Measurements from ENCODE around the gene CNTN4.

Gene CNTN4

DNA sequence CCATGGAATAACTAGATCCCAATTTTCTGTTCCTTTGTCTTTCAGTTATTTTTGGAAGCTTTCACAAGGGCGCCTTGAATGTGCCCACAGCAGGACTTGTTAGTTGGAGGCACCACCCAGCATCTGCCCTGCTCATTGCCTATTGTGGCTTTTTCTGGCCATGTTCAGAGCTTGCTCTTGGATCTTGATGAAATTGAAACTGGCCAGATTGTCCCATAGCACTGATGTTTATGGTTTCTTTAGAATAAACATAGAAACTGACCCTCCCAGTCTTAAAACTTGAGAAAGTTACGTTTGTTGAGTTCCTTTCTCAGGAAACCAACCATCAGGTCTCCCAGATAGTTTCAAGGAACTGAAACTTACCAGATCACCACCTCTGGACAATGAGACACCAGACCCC is 536.8 kb downstream of the CNTN4 start:
- Histone ChIP-seq H3K27me3 (replicated peaks) (no peaks in the 10 kb centered on the region), H3K27ac (no peak overlapping the region), H3K4me3 (ENCODE audit: low read depth, low read length) (no peak overlapping the region), H3K36me3 (replicated peaks) (no peaks in the 10 kb centered on the region)
- no peak for DNase-seq
- no peak for TF ChIP-seq CTCF (IDR thresholded peaks at IDR 0.05; ENCODE audit: low read depth, low read length, missing control alignments)
- in situ Hi-C loops (cut with HindIII; ENCODE audit: low pct_ligation_motif_present, low sequenced_read_pairs) = no loop called here

- H3K27ac ChIP-seq = no peak overlapping the region
Observed at GRCh38 chr3:2643606-2644005, 544.9 kb downstream of the CNTN4 start.

GRCh38 chr3:2645001-2645400 is 546.3 kb downstream of the CNTN4 start:
- DNase-seq = no peak
- in situ Hi-C loops (cut with HindIII; ENCODE audit: low pct_ligation_motif_present, low sequenced_read_pairs) = no loop called here
- no peak overlapping the region for H3K4me3 ChIP-seq (ENCODE audit: low read depth, low read length)
- H3K36me3 ChIP-seq (replicated peaks) = no peaks in the 10 kb centered on the region
- no peaks in the 10 kb centered on the region for H3K27me3 ChIP-seq (replicated peaks)
- TF ChIP-seq CTCF (IDR thresholded peaks at IDR 0.05; ENCODE audit: low read depth, low read length, missing control alignments) = no peak
- H3K27ac ChIP-seq = no peak overlapping the region

More at GRCh38 chr3:2643606-2644005, 544.9 kb downstream of the CNTN4 start:
- DNase-seq = no peak
- Histone ChIP-seq H3K27me3 (replicated peaks) (no peaks in the 10 kb centered on the region), H3K4me3 (ENCODE audit: low read depth, low read length) (no peak overlapping the region), H3K36me3 (replicated peaks) (no peaks in the 10 kb centered on the region)
- in situ Hi-C loops (cut with HindIII; ENCODE audit: low pct_ligation_motif_present, low sequenced_read_pairs) = no loop called here
- TF ChIP-seq CTCF (IDR thresholded peaks at IDR 0.05; ENCODE audit: low read depth, low read length, missing control alignments) = no peak

GRCh38 chr3:2650746-2651145 is 552.1 kb downstream of the CNTN4 start:
- Histone ChIP-seq H3K4me3 (ENCODE audit: low read depth, low read length) (no peak overlapping the region), H3K36me3 (replicated peaks) (no peaks in the 10 kb centered on the region), H3K27me3 (replicated peaks) (no peaks in the 10 kb centered on the region), H3K27ac (no peak overlapping the region)
- in situ Hi-C loops (cut with HindIII; ENCODE audit: low pct_ligation_motif_present, low sequenced_read_pairs) = no loop called here
- no peak for DNase-seq
- TF ChIP-seq CTCF (IDR thresholded peaks at IDR 0.05; ENCODE audit: low read depth, low read length, missing control alignments) = no peak

GRCh38 chr3:2652386-2652785 is 553.7 kb downstream of the CNTN4 start:
- no peaks in the 10 kb centered on the region for H3K36me3 ChIP-seq (replicated peaks)
- no peak for DNase-seq
- H3K27me3 ChIP-seq (replicated peaks) = no peaks in the 10 kb centered on the region
- no peak overlapping the region for H3K4me3 ChIP-seq (ENCODE audit: low read depth, low read length)
- no peak overlapping the region for H3K27ac ChIP-seq
- in situ Hi-C loops (cut with HindIII; ENCODE audit: low pct_ligation_motif_present, low sequenced_read_pairs) = no loop called here
- TF ChIP-seq CTCF (IDR thresholded peaks at IDR 0.05; ENCODE audit: low read depth, low read length, missing control alignments) = no peak

- DNase-seq = no peak
- in situ Hi-C loops (cut with HindIII; ENCODE audit: low pct_ligation_motif_present, low sequenced_read_pairs) = no loop called here
- no peak overlapping the region for H3K27ac ChIP-seq
- TF ChIP-seq CTCF (IDR thresholded peaks at IDR 0.05; ENCODE audit: low read depth, low read length, missing control alignments) = no peak
- H3K36me3 ChIP-seq (replicated peaks) = no peaks in the 10 kb centered on the region
- no peak overlapping the region for H3K4me3 ChIP-seq (ENCODE audit: low read depth, low read length)
- no peaks in the 10 kb centered on the region for H3K27me3 ChIP-seq (replicated peaks)
Observed at GRCh38 chr3:2653706-2654105, 555.0 kb downstream of the CNTN4 start.

All from brain microvascular endothelial cell (primary cell).